ENCODE measurements around the gene LRBA. TPM values are rescaled to one million over a fixed set of nuclear protein-coding genes. Genes with fewer than 3 reads are reported as not detected.

Gene LRBA
- total and polyA plus RNA-seq, 9 of the 15 experiments (the other 6 are each of a cell fraction or from before 2014, with no cell fraction given), result 24.2 to 88.7 (median 59.7) TPM

GRCh38 chr4:150315691-150316090 is 699.4 kb downstream of the LRBA start:
- no peak overlapping the region for H3K4me3 ChIP-seq
- CTCF ChIA-PET (ENCODE audit: low intra/inter-chr PET ratio), result no interaction called here
- peak overlapping the region; percentile 91; the same call in 2 of the 3 replicates for H3K27ac ChIP-seq (ENCODE audit: extremely low read depth, low read depth, low read length)
- peak overlapping the region in 1 of 2 experiments; percentile 64; a peak in 1 of 4 replicates for H3K9ac ChIP-seq (ENCODE audit: insufficient read depth in 1 of 2, low read depth in 2 of 2, low read length in 2 of 2)
- H3K4me2 ChIP-seq (ENCODE audit: insufficient read depth, low read length), result no peak overlapping the region
- no peaks in the 10 kb centered on the region for H4K20me1 ChIP-seq (replicated peaks; ENCODE audit: control insufficient read depth, insufficient read depth, low read length)
- no peaks in the 10 kb centered on the region for H3K9me3 ChIP-seq (replicated peaks; ENCODE audit: control insufficient read depth, insufficient read depth, low read depth, low read length)
- 80% methylated on average over 2 of the region's 2 CpGs for WGBS (ENCODE audit: insufficient coverage, low coverage, missing lambda C conversion rate)
- no peaks in the 10 kb centered on the region for H3K27me3 ChIP-seq (ENCODE audit: control insufficient read depth in 2 of 2, insufficient read depth in 2 of 2, low read length in 2 of 2)
- TSS peak; percentile 58 for BruUV-seq (replicated peaks)
- H3K36me3 ChIP-seq (ENCODE audit: control insufficient read depth, insufficient read depth, low read length), result peaks cover 5% of the 10 kb centered on the region; the same call in 1 of the 3 replicates
- no peak for DNase-seq (ENCODE audit: extremely low read depth in 1 of 4, low spot score in 3 of 4)
- peaks cover 0 to 55% of the 10 kb centered on the region in 2 experiments; a peak in 4 of 5 replicates for H3K4me1 ChIP-seq (replicated peaks in 1 of 2; ENCODE audit: control insufficient read depth in 2 of 2, insufficient read depth in 2 of 2, low read length in 2 of 2)
- no peak for ATAC-seq
- intact Hi-C loops (cut with micrococcal nuclease), result loop anchor here (5.0 to 10.0 kb wide), 3 partner anchors 227 to 699 kb away; partner anchors contain the start of gene LRBA
- FAIRE-seq, result no peak
- H3K79me2 ChIP-seq (ENCODE audit: control insufficient read depth, insufficient read depth, low read length), result no peaks in the 10 kb centered on the region
- peaks cover 4% of the 10 kb centered on the region for H3K9me1 ChIP-seq (ENCODE audit: control insufficient read depth, insufficient read depth, low read length)
- POLR2A ChIA-PET, result interaction anchor here (0.6 to 1.6 kb wide), 2 partner anchors 10 to 14 kb away, joined by 4 read pairs; no protein-coding TSS in a partner anchor
- in situ Hi-C loops (cut with MboI), result no loop called here
- no peak overlapping the region for H2AFZ ChIP-seq (ENCODE audit: low read depth, low read length)
- TF ChIP-seq, protein P1, sequence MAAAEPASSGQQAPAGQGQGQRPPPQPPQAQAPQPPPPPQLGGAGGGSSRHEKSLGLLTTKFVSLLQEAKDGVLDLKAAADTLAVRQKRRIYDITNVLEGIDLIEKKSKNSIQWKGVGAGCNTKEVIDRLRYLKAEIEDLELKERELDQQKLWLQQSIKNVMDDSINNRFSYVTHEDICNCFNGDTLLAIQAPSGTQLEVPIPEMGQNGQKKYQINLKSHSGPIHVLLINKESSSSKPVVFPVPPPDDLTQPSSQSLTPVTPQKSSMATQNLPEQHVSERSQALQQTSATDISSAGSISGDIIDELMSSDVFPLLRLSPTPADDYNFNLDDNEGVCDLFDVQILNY (CRISPR knock-in tag; IDR thresholded peaks at IDR 0.05), result no peak
- TF ChIP-seq NFRKB (IDR thresholded peaks at IDR 0.05; ENCODE audit: low read depth) (peak; percentile 36; the same call in 1 of the 2 replicates), BACH1 (tag; IDR thresholded peaks at IDR 0.05) (0 out of 2 replicates have a peak, but pooled peaks have one; percentile 0), POLR2A (conservative IDR thresholded peaks at IDR 0.05) (no peak), CBFA2T3 (IDR thresholded peaks at IDR 0.05) (no peak), JUND (IDR thresholded peaks at IDR 0.05; ENCODE audit: borderline replicate concordance, low read depth, low read length) (no peak), JUND (tag; IDR thresholded peaks at IDR 0.05; ENCODE audit: borderline replicate concordance, low read depth, low read length) (0 out of 3 replicates have a peak, but pooled peaks have one; percentile 3), MYC (IDR thresholded peaks at IDR 0.05; ENCODE audit: low read depth, low read length) (no peak), MYC (CRISPR knock-in tag; IDR thresholded peaks at IDR 0.05; ENCODE audit: borderline replicate concordance, low read depth) (no peak), ZNF644 (tag; IDR thresholded peaks at IDR 0.05; ENCODE audit: low read depth) (0 out of 2 replicates have a peak, but pooled peaks have one; percentile 2), ZNF311 (CRISPR knock-in tag; IDR thresholded peaks at IDR 0.05) (0 out of 2 replicates have a peak, but pooled peaks have one; percentile 10), MED1 (CRISPR knock-in tag; IDR thresholded peaks at IDR 0.05; ENCODE audit: borderline replicate concordance) (no peak), PKNOX1 (IDR thresholded peaks at IDR 0.05) (no peak), PHF20 (IDR thresholded peaks at IDR 0.05; ENCODE audit: partially characterized antibody) (no peak), HDAC3 (IDR thresholded peaks at IDR 0.05; ENCODE audit: borderline replicate concordance, partially characterized antibody) (no peak), ADNP (tag; IDR thresholded peaks at IDR 0.05) (no peak), PTTG1 (tag; IDR thresholded peaks at IDR 0.05; ENCODE audit: low read depth) (peak; percentile 39; the same call in 1 of the 2 replicates)

All from K562 (cell line).